Fibroblast of skin of back (primary cell): Measurements from ENCODE around the gene RPS21.
"Not testable (repeated sequence)": the region's sequence is repeated elsewhere in the genome, so short reads cannot be mapped to it uniquely, and the experiment has no call there.

Source experiments
- DNase-seq: peaks from one replicate; pipeline ENCODE4 v3.0.0-alpha.2; 2013

The RPS21 gene

DNA sequence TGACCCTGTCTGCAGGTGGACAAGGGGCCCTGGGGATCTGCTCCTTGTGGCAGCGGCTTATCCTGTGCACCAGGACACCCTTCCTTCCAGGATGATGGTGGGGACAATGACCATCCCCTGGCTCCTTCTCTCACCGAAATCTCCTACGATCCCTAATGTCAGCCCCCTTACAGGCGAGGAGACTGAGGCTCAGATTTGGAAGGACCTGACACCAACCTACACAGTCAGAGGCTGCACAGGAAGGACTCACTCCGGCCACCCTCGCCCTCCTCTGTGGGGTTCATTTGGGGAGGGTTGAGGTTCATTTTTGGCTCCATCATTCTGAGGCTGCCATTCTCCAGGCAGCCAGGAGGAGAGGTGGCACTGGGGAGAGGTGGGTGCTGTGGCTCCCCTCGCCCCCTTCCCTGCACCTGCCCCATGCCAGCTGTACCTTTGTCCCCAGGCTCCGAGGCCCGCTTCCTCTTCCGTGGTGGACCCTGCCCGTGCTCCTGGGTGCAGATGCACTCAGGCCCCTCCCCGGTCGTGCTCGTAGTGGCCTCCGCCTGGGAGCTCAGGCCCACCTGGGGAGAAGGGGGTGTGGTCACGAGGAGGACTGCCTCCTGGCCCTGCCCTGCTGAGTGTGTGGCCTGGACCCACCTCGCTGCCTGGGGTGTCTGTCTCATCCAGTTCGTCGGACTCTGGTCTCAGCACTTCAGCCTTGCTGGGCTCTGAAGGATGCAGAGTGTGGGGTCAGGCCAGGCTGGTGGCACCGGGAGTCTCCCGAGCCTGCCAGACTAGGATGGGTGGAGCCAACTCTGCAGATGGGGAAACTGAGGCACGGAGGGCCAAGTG lies 25.5 kb downstream of the RPS21 start:
- DNase-seq: no peak

DNA sequence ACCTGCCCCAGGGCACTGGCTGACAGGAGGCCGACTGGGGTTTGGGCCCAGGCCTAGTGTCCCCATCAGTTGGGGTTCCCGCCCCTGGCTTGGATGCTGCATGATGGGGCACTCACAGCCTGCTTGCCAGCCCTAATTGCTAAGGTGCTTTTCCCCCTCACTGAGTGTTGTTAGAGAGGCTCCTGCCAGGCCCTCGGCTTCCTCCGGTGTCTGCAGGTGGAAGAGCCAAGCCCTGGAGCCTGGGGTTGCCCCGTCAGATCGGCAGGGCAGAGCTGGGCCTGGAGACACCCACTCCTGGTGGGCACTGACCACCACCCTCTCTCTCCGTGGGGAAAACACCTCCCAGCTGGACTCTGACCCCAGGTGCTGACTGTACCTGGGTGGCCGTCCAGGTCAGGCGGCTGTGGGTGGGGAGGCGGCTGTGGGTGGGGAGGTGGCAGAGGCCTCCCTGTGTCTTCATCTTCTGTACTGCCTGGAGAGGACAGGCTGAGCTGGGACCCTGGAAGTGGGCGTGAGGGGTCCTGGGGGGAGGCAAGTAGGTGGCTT lies 26.2 kb downstream of the RPS21 start:
- no peak for DNase-seq

DNA sequence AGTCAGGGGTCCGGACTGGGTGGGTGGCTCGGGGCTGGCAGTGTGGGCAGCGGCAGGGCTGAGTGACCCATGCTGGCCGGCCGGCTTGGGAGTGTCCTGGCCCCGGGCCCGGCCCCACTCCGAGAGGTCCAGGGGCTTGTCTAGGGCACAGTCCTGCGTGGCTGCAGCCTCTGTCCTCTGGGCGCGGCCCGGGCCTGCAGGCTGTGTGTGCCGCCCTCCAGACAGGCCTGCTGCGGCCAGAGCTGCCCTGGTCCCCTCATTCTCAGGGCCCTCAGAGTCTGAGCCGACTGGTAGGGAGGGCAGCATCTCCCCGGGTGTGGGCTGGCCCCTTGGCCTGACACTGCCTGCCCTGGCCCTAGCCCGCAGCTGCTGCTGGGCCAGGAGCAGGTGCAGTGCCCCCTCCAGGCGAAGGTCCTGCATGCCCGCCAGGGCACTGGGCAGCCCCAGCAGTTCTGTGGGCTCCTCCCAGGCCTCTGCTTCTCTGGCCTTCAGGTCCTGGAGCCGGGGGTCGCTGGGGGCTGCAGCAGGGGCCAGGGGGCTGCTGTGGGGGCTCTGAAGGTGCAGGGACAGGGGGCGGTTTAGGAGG lies 27.1 kb downstream of the RPS21 start:
- DNase-seq: no peak

DNA sequence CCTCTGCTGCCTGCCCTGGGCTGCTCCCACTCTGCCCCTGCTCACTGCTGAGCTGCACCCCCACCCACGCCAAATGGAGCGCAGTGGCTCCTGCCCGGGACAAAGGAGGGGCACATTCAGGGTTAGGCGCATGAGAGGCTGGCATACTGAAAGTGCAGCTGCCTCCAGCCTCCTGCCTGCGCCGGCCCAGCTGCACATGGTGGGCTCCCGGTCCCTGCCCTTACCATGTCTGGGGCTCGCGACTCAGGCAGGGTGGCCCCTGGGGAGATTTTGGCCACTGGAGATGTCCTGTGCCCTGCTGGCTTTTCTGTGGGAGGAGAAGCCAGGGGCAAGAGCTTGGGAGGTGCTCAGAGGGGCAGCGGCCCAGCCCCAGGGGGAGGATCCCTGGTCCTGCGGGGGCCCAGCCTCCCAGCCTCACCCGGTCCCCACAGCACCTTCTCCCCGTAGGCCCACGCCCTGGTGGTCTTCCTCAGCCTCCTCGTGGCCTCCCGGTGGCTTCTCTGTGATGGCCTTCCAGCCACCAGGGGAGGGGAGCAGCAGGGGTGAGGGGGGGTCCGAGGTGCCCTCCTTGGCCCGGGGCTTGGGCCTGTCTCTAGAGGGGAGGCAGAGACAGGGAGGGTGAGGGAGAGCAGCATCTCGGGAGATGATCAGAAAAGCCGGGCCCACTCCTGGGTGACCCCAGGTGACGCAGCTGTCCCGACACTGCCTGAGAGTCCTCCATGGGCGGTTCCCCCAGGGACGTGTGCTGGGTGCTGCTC lies 28.6 kb downstream of the RPS21 start:
- DNase-seq: no peak

DNA sequence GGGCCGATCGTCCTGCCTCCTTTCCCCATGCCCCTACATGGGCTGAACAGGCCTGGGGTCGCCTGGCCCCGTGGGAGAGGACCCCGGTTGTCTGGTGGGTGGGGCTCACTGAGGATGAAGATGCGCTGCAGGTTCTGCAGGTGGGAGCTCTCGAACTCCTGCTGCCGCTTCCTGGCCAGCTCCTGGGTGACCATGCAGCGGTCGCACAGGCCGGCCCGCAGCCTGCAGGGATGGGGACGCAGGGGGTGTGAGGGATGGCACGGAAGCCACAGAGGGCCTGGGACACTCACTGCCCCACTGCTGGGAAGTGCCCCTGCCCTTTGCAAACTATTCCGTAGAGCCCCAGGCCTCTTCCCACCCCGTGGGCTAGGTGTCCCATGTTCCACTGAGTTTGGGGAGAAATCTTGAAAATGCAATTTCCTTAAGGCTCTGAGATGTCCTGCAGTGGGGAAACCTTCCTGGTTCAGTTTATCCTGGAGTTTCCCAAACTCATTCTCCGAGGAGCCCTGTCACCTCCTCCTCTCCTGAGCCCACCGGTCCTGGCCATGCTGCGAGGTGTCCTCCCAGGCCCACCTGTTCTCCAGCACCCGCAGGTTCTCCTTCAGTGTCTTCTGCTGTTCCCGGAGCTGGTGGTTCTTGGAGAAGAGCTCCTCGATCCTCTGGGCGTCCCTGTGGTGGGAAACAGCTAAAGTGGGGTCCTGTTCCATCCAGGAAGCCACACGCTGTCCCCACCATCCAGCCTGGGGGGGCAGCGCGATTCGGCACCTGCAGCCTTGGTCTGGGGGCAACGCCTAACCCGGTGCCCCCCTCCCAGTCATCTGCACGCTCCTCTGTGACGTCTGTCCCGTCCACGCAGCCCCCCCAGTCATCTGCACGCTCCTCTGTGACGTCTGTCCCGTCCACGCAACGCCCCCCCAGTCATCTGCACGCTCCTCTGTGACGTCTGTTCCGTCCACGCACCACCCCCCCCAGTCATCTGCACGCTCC lies 30.0 kb downstream of the RPS21 start:
- DNase-seq: no peak

DNA sequence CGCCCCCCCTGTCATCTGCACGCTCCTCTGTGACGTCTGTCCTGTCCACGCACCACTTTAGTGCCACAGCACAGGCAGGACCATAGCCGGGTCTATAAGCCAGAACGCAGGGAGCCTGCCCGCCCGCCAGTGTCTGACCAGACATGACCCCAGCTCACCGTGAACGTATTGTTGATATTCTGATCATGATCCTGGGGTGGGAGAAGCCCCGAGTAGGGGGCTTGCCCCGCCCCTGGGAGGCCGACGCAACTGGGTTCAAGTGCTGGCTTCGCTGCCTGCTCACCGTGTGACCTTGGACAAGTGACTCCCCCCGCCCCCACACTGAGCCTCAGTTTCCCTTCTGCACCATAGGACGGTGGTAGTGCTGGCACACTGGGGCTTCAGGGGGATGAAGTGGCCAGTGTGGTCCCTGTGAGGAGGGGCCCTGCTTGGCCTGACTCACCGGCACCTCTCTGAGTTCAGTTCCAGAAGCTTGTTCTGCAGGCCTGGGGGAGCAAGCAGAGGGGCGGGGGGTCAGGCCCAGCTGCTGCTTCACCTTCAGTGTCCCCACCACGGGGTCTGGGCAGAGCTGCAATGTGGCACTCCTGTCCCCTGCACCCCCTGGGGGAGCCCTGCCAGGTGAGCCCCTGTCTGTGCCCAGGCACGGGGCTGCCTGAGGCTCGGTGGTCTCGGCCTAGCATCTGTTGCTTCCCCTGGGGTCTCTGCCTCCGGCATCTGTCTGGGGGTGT lies 31.2 kb downstream of the RPS21 start:
- DNase-seq: no peak

DNA sequence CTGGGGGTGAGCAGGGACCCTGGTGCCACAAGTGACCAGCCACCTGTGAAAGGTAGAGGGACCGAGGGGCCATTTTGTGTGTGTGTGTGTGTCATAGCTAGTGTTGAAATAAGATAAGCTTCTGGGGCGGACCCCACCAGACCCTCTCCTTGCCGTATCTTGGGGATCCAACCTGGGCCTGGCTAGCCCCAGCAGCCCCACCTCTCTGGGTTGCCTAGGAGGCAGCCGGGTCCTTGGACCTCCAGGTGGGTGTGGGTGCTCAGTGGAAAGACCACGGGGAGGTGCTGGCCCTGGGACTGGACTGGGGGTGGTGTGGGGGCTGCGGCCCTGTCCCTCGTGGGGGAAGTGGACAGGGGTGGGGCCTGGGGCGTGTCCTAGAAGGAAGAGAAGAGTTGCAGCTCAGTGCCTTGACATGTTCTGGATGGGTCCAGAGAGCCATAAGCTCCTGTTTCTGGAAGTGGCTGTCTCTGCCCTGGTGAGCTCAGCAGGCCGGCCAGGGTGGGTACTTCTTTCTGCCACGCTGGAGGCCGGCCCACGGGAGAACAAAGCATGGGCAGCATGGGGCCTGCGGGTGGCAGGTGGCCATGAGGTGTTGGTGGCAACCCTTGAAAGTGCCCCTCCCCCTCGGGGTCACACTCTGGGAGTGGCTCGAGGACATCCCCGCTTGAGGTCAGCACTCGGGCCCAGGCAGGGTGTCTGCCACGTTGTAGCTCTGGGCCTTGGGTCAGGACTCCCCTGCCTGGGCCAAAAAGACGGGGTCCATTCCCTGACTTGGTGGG lies 32.0 kb downstream of the RPS21 start:
- DNase-seq: no peak

DNA sequence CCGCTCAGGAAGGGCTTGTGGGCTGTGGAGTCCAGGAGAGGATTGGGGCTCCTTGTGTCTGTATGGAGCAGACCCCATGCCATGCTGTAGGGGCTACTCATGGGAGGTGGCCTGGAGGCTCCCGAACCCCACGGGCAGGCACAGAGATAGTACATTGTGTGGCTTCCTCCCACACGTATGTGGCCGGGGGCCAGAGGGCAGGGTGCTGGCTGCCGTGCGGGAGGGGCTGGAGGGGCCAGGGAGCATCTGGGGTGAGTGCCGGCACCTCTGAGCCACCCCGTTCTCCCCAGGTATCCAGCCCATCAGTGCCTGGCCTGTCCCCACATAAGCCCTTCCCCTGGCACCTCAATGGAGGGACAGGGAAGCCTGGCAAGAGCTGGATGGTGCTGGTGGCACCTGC lies 32.9 kb downstream of the RPS21 start:
- no peak for DNase-seq

DNA sequence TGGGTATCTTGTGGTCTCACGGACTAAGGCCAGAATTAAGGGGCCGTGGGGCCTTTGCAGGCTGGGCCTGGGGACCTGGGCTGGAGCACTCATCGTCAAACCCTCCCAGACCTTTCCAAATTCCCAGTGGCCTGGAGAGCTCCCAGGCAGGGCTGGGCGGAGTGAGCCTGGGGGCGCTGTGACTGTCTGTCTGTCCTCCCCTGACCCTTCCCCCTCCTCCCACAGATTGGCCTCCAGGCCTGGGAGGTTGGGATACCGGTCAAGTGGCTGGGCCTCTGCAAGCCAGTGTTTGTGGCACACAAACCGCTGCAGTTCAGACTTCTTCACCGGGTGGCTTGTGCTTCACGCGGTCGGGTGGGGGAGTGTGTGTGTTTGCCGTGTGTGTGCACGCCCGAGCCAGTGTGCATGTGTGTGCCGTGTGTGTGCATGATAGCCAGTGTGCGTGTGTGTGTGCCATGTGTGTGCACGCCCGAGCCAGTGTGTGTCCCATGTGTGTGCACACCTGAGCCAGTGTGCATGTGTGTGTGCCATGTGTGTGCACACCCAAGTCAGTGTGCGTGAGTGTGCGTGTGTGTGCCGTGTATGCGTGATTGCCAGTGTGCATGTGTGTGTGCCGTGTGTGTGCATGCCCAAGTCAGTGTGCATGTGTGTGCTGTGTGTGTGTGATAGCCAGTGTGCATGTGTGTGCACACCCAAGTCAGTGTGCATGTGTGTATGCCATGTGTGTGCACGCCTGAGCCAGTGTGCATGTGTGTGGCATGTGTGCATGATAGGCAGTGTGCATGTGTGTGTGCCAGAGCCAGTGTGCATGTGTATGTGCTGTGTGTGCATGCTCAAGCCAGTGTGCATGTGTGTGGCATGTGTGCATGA lies 34.2 kb downstream of the RPS21 start:
- DNase-seq: no peak

DNA sequence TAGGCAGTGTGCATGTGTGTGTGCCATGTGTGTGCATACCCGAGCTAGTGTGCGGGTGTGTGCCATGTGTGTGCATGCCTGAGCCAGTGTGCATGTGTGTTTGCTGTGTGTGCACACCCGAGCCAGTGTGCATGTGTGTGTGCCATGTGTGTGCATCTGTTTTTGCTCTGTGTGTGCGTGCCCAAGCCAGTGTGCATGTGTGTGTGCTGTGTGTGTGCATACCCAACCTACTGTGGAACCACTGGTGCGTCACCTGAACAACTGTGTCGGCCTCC lies 34.8 kb downstream of the RPS21 start:
- no peak for DNase-seq

DNA sequence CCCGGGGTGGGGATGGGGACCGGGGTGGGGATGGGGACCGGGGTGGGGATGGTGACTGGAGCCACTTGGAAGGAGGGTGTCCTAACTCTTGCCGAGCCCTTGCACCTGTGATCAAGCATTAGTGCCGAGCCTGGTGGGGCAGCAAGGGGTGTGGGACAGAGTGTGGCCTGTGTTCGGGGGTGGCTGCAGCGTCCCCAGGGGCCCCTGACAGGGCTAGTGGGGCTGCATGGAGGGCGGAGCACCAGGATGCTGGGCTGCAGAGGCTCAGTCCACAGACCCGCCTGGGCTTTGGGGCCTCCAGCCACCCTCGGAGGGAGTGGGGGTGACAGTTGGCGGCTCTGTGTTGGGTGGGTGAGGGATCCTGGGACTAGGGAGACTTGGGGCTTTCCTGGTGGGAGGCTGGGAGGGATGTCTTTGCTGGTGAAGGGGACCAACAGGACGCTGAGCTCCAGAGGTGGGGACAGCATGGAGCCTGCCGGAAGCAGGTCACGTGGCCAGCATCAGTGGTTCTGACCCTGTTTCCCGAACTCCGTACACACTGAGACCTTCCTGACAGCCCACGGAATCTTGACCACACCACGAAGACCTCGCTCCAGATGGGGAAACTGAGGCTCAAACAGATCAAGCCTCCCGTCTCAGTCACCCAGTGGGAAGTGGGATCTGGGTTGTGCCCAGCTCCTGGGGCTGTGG lies 35.9 kb downstream of the RPS21 start:
- no peak for DNase-seq

DNA sequence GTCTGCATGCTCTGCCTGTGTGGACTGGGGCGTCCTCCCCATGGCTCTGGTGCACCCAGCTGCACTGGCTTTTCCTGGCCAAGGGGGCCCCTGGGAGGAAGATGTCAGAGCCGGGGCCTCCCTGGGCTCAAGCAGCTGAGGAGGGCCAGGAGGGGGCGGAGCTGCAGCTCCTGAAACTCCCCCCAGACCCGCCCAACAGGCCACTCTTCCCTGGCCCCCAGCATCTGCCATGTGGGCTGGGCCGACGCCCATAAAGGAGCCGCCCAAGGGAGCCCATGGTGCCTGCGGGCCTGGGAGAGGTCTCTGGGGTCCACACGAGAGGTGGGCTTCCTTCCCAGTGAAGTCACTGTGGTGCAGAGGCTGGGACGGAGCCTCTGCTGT lies 36.4 kb downstream of the RPS21 start:
- no peak for DNase-seq

DNA sequence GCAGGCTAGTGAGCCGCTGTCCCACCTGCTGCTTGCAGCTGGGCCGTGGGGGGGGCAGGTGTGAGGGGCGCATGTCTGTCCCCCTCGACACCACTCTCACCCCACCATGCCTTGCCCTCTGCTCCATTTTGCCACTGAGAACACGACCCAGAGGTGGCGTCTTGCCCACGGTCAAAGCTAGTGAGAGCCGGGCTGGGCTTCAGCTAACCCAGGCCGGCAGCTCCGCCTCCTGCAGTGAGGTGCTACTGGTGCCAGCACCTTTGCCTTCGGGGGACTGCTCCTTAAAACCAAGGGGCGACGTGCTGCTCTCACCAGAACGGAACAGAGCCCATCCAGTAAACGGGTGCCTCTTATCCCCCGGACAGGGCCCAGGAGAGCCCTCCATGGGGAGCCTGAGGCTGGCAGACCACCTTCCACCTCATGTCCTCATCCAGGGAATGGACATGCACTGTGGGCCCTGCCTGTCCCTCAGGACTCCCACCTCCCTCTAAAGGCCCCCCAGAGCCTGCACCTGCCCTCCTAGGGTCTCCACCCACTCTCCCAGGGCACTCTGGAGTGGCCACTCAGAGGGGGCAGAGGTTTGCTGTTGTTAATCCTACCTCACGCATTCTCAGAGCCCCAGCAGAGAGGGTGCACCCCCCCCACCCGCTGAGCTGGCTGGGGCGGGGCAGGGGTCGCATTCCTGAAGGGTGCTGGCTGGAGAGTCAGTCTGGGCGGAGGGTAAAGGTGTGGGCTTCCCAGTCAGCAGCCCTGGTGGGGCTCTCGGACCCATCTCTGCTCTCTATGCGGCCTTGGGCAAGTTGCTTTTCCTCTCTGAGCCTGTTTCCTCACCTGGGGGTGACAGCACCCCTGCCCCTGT lies 37.6 kb downstream of the RPS21 start:
- DNase-seq: no peak

DNA sequence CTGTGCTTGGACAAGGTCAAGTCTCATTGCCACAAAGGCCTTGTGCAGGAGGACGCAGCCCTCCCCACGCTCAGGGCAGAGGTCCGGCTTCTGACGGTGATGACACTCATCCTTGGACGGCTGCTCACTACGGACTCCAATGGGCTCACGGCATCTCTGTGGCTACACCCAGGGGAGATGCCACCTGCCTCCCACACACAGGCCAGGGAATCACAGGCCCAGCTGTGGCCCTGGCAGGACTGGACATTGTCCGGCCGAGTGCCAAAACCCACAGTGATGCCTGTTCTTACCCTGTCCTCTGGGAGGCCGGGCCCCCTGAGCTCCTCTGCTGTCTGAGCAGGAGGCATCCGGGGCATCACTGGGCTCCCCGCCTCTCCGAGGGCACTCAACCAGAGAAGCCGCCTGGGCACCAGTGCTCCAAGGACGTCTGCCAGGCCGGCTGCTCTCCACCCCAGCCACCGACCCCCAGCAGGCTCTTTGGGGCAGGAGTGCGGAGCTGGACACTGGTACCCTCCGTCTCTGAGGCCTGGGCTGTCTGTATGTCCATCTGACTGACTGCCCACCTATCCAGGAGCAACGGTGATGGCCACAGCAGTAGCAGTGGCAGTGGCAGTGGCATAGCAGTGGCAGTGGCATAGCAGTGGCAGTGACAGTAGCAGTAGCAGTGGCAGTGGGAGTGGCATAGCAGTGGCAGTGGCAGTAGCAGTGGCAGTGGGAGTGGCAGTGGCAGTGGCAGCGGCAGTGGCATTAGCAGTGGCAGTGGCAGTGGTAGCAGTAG lies 38.6 kb downstream of the RPS21 start:
- DNase-seq: no peak

DNA sequence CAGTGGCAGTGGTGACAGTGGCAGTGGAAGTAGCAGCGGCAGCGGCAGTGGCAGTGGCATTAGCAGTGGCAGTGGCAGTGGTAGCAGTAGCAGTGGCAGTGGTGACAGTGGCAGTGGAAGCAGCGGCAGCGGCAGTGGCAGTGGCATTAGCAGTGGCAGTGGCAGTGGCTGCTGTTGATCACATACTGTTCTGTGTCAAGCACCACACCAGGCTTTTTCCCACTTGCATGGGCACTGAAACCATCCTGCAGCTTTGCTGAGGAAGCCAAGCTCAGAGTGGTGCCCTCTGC lies 39.1 kb downstream of the RPS21 start:
- DNase-seq: not testable (repeated sequence)

DNA sequence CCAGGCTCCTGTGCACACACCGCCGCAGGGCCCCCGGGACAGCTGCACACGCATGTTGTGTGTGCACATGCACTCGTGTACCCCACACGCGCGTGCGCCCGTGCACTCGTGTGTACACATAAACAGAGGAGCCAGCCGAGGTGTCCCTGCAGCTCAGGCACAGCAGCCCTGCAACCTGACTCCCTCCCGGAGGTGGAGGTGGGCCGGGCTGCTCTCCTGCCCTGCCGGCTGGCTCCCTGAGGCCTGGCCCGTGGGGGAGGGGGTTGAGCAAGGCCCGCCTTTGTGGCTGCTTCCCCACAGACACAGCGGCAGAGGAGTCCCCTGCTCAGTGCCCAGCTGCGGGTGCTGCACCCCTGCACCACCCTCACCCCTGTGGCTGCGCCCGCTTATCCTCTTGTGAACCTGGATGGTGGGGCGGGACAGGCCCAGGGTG lies 39.8 kb downstream of the RPS21 start:
- no peak for DNase-seq

DNA sequence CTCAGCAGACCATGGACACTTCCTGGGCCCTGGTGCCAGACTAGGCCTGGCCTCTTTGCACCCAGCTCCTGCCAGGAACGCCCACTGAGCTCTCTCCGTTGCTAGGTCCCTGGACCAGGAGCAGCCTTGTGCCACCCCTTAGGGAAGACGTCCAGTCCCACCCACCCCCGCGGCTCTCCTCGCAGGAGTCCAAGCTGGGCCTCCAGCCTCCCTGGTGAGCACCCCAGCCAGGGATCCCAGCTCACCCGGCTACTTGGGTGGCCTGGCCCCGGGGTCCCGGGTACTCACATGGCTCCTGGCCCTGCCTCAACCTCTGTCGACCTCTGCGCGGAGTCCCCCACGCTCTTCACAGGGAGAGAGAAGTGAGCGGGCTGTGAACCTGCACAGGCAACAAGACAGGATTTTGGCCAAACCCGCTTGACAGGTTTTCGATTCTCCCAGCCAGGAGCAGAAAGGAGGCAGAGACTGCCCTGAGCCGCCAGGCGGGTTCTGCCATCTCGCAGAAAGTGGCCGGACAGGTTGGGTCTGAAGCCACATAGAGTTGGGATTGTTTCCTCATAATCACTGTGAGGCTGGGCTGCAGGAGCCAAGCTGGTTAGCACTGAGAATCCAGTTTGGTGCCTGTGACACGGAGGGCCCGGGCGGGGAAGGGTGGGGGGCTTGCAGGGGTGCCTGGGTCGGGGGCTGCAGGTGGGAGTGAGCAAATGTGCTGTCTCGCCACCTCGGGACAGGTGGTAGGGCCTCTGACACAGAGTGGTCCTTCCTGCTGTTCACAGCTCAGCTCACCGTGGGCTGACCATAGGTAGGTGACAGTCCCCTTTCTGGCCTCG lies 40.5 kb downstream of the RPS21 start, which contains the start of gene RBBP8NL:
Gene RBBP8NL (minus strand): TSS at position 368 of the 830 bp plus-strand sequence. CDS start 7,892 bp downstream, outside the sequence.
- no peak for DNase-seq
